Colonic mucosa (tissue), 4 donors: ENCODE measurements around the gene PADI1. TPM values are rescaled to one million over a fixed set of nuclear protein-coding genes. Genes with fewer than 3 reads are reported as not detected.

ENCODE experiments used
- DNase-seq: peaks from one replicate; pipeline ENCODE4 v3.0.0-alpha.2; 2020
- H3K27ac ChIP-seq: fragments of 200-600 bp; one replicate; pipeline ENCODE4 v1.8.0; 2021
- H3K27me3 ChIP-seq: fragments of 200-600 bp; one replicate; pipeline ENCODE4 v1.8.0; 2021
- H3K36me3 ChIP-seq: fragments of 200-600 bp; one replicate; pipeline ENCODE4 v1.8.0; 2021
- H3K4me1 ChIP-seq: fragments of 200-600 bp; one replicate; pipeline ENCODE4 v1.8.0; 2021; ENCODE audit warnings: mild to moderate bottlenecking
- H3K4me3 ChIP-seq: fragments of 200-600 bp; one replicate; pipeline ENCODE4 v1.8.0; 2021
- H3K9ac ChIP-seq, 2 donors: one replicate each; pipeline ENCODE4 v1.7.0; 2013; ENCODE audit warnings: control low read depth in 2 of 2, low read depth in 2 of 2, low read length in 2 of 2
- H3K9me3 ChIP-seq: fragments of 200-600 bp; one replicate; pipeline ENCODE4 v1.8.0; 2021
- intact Hi-C: fragments of 100-400 bp; cut with DNase I; formaldehyde crosslinking; loops from one replicate; pipeline ENCODE4 v1.14.1; 2022
- total RNA-seq, 2 donors: library from RNA; stranded (reverse); fragmentation: NEBNext Ultra II Directional in 1 of 2; extraction: Animal tissue kit (Norgen Biotek cat#: 25700) in 1 of 2; gene quantifications; one replicate each; pipeline ENCODE4 v1.2.1, GENCODE V29; 2021
- TF ChIP-seq, protein P1 (sequence below): fragments of 200-600 bp; IDR thresholded peaks from one replicate; pipeline ENCODE4 v1.8.0; 2022; ENCODE audit warnings: antibody characterized with exemption, mild to moderate bottlenecking
- donor health status: healthy.
- donor health status: DM: no; HTN: no; CAD: no.
- donor health status: DM: no; HTN: no; CAD: no.

The PADI1 gene
- total RNA-seq, 2 donors from 2014 or later = 0.47 to 0.50 TPM

DNA sequence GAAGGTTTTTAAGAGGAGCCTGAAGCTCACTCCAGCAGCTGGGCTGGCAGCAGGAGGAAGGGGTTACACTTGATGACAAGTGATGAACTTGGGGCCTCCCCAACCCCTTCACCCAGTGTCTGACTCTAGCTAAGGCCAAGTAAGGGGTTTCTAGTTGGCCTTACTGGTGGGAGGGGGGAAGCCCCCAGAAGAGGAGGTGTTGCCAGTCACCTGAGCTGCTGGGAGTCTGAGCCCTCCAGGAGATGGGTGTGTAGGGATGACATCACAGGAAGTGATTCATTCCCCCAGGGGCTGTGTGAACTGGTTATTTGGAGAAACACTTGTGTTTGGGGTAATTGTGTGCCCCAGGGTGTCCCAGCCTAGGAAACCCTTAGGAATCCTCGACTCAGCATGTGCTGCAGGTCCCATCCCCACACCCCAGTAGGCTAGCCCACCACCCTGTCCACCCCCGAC, 3.1 kb downstream of the PADI1 start:
- no peak overlapping the region for H3K27ac ChIP-seq
- intact Hi-C loops = no loop called here
- DNase-seq = no peak

DNA sequence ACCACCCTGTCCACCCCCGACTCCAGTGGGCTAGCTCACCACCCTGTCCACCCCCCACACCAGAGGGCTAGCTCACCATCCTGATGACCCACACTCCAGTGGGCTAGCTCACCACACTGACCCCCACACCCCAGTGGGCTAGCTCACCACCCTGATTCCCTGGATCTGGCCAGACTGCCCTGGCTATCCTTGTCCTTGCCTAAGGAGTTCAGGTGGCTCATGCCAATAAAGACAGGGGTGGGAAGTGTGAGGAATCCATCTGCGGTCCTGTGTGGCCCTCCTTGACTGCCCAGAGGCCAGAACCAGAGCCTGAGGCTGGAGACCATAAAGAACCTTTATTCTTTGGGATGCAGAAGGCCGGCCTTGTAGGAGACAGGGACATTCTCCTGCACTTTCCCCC, 3.6 kb downstream of the PADI1 start:
- H3K9ac ChIP-seq = no peak overlapping the region
- TF ChIP-seq, protein P1, sequence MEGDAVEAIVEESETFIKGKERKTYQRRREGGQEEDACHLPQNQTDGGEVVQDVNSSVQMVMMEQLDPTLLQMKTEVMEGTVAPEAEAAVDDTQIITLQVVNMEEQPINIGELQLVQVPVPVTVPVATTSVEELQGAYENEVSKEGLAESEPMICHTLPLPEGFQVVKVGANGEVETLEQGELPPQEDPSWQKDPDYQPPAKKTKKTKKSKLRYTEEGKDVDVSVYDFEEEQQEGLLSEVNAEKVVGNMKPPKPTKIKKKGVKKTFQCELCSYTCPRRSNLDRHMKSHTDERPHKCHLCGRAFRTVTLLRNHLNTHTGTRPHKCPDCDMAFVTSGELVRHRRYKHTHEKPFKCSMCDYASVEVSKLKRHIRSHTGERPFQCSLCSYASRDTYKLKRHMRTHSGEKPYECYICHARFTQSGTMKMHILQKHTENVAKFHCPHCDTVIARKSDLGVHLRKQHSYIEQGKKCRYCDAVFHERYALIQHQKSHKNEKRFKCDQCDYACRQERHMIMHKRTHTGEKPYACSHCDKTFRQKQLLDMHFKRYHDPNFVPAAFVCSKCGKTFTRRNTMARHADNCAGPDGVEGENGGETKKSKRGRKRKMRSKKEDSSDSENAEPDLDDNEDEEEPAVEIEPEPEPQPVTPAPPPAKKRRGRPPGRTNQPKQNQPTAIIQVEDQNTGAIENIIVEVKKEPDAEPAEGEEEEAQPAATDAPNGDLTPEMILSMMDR = no peak

More for the DNA sequence above, 3.1 kb downstream of the PADI1 start:
- Histone ChIP-seq H3K36me3 (no peaks in the 10 kb centered on the region), H3K4me1 (no peaks in the 10 kb centered on the region), H3K4me3 (no peak overlapping the region), H3K9ac (no peak overlapping the region), H3K9me3 (no peaks in the 10 kb centered on the region), H3K27me3 (no peaks in the 10 kb centered on the region)
- TF ChIP-seq, protein P1 = no peak

DNA sequence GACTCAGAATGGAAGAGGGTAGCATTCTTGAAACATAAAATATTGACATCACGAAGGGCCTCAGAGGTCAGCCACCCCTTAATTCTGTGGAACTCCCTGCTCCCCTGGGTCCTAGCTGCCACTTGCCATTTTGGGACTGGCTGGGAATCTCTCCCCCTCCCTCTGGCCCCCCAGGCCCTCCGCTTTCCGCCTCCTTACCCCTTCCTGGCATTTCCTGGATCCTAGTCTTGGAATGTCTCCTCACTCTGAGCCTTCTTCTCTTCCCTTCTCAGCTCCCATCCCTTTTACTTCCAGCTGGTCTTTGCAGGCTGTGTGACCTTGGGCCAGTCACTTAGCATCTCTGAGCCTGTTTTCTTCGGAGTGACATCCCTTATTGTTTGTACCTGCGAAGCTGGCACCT, 4.5 kb downstream of the PADI1 start:
- intact Hi-C loops = no loop called here
- H3K4me1 ChIP-seq = no peaks in the 10 kb centered on the region
- no peaks in the 10 kb centered on the region for H3K27me3 ChIP-seq
- no peak for DNase-seq
- TF ChIP-seq, protein P1 = no peak
- no peak overlapping the region for H3K9ac ChIP-seq
- no peak overlapping the region for H3K27ac ChIP-seq
- no peaks in the 10 kb centered on the region for H3K36me3 ChIP-seq
- H3K4me3 ChIP-seq = no peak overlapping the region
- no peaks in the 10 kb centered on the region for H3K9me3 ChIP-seq

More for the DNA sequence above, 3.6 kb downstream of the PADI1 start:
- Histone ChIP-seq H3K9me3 (no peaks in the 10 kb centered on the region), H3K4me1 (no peaks in the 10 kb centered on the region), H3K27ac (no peak overlapping the region), H3K36me3 (no peaks in the 10 kb centered on the region), H3K4me3 (no peak overlapping the region), H3K27me3 (no peaks in the 10 kb centered on the region)
- DNase-seq = no peak
- intact Hi-C loops = no loop called here

DNA sequence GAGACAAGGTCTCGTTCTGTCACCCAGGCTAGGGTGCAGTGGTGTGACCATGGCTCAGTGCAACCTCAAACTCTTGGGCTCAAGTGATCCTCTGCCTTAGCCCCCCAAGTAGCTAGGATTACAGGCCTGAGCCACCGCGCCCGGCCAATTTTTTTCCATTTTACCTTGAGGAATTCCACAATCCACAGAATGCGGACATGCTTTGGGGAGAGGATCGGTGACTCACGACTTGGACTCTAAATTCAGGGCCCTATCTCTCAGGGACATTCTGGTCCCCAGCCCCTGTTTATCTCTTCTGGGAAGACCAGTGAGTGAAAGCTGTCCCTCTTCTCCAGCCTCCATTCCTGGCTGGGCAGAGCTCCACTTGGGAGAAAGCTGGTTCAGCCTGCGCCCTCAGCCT, 5.2 kb downstream of the PADI1 start:
- no peaks in the 10 kb centered on the region for H3K4me1 ChIP-seq
- no peak overlapping the region for H3K4me3 ChIP-seq
- TF ChIP-seq, protein P1 = no peak
- H3K36me3 ChIP-seq = no peaks in the 10 kb centered on the region
- no peak overlapping the region for H3K9ac ChIP-seq
- no peaks in the 10 kb centered on the region for H3K27me3 ChIP-seq
- H3K27ac ChIP-seq = no peak overlapping the region
- no peak for DNase-seq
- H3K9me3 ChIP-seq = no peaks in the 10 kb centered on the region
- intact Hi-C loops = no loop called here

DNA sequence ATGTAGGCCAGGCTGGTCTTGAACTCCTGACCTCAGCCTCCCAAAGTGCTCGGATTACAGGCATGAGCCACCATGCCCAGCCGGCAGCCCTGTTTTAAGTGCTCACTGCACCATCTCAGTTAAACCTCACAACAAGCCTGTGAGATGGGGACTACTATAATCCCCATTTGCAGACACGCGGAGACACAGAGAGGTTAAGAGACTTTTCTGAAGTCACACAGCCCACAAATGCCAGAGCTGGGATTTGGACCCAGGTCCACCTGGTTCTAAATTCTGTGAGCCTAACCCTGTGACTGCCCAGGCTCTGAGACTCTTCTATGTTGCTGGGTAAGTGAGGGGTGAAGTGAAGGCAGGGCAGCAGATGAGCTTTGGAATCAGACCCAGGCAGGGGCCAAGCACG, 6.4 kb downstream of the PADI1 start:
- no peaks in the 10 kb centered on the region for H3K4me1 ChIP-seq
- TF ChIP-seq, protein P1 = no peak
- no peak for DNase-seq
- intact Hi-C loops = no loop called here
- H3K4me3 ChIP-seq = no peak overlapping the region
- H3K27ac ChIP-seq = no peak overlapping the region
- H3K9me3 ChIP-seq = no peaks in the 10 kb centered on the region
- no peak overlapping the region for H3K9ac ChIP-seq
- H3K36me3 ChIP-seq = no peaks in the 10 kb centered on the region
- no peaks in the 10 kb centered on the region for H3K27me3 ChIP-seq
